ENCODE data around the gene DHFR. TPM values are rescaled to one million over a fixed set of nuclear protein-coding genes. Genes with fewer than 3 reads are reported as not detected.

Gene DHFR
- total and polyA plus RNA-seq, 9 of the 15 experiments (the other 6 are each of a cell fraction or from before 2014, with no cell fraction given) = 45.6 to 176 (median 97.7) TPM

- TF ChIP-seq RNF219 (CRISPR knock-in tag; IDR thresholded peaks at IDR 0.05) = no peak
- no peak for TF ChIP-seq ZNF384 (IDR thresholded peaks at IDR 0.05; ENCODE audit: low read depth, low read length)
Observed at GRCh38 chr5:80588858-80589540, 65.8 kb downstream of the DHFR start (continued).

- intact Hi-C loops (cut with micrococcal nuclease) (no loop called here), in situ Hi-C loops (cut with MboI) (no loop called here)
- Histone ChIP-seq H3K9me1 (ENCODE audit: control insufficient read depth, insufficient read depth, low read length) (no peaks in the 10 kb centered on the region), H3K4me3 (no peak overlapping the region), H3K9ac (ENCODE audit: insufficient read depth in 1 of 2, low read depth in 2 of 2, low read length in 2 of 2) (no peak overlapping the region), H3K36me3 (ENCODE audit: control insufficient read depth, insufficient read depth, low read length) (no peaks in the 10 kb centered on the region), H3K4me1 (replicated peaks in 1 of 2; ENCODE audit: control insufficient read depth in 2 of 2, insufficient read depth in 2 of 2, low read length in 2 of 2) (no peaks in the 10 kb centered on the region), H3K4me2 (ENCODE audit: insufficient read depth, low read length) (no peak overlapping the region), H3K27me3 (ENCODE audit: control insufficient read depth in 2 of 2, insufficient read depth in 2 of 2, low read length in 2 of 2) (no peaks in the 10 kb centered on the region), H4K20me1 (replicated peaks; ENCODE audit: control insufficient read depth, insufficient read depth, low read length) (no peaks in the 10 kb centered on the region), H3K9me3 (replicated peaks; ENCODE audit: control insufficient read depth, insufficient read depth, low read depth, low read length) (no peaks in the 10 kb centered on the region), H3K27ac (ENCODE audit: extremely low read depth, low read depth, low read length) (no peak overlapping the region), H3K79me2 (ENCODE audit: control insufficient read depth, insufficient read depth, low read length) (no peaks in the 10 kb centered on the region), H2AFZ (ENCODE audit: low read depth, low read length) (peak overlapping the region; percentile 23; the same call in 1 of the 2 replicates)
- ATAC-seq = peak; percentile 54
- no peak for DNase-seq (ENCODE audit: extremely low read depth in 1 of 4, low spot score in 3 of 4)
- no peak for FAIRE-seq
- ChIA-PET CTCF (ENCODE audit: low intra/inter-chr PET ratio) (no interaction called here), POLR2A (no interaction called here)
- 8% methylated on average over 6 of the region's 6 CpGs for WGBS (ENCODE audit: insufficient coverage, low coverage, missing lambda C conversion rate)
- no TSS peak for BruUV-seq (replicated peaks)
- TF ChIP-seq KLF6 (CRISPR knock-in tag; IDR thresholded peaks at IDR 0.05; ENCODE audit: borderline replicate concordance) (no peak), RAD51 (IDR thresholded peaks at IDR 0.05; ENCODE audit: borderline replicate concordance, low read depth) (no peak), SMARCC2 (IDR thresholded peaks at IDR 0.05; ENCODE audit: low read depth) (no peak), RBM25 (IDR thresholded peaks at IDR 0.05; ENCODE audit: low read depth, low read length, severe bottlenecking) (peak; percentile 5), REST (IDR thresholded peaks at IDR 0.05; ENCODE audit: borderline replicate concordance) (no peak), REST (CRISPR knock-in tag; IDR thresholded peaks at IDR 0.05; ENCODE audit: low read depth) (no peak), JUND (IDR thresholded peaks at IDR 0.05; ENCODE audit: borderline replicate concordance, low read depth, low read length) (no peak), JUND (tag; IDR thresholded peaks at IDR 0.05; ENCODE audit: borderline replicate concordance, low read depth, low read length) (no peak), CHD2 (IDR thresholded peaks at IDR 0.05; ENCODE audit: low read depth, low read length) (peak; percentile 87)
Observed at GRCh38 chr5:80584770-80585169, 70.0 kb downstream of the DHFR start.
